DMS153 treated with DMSO at 0.1 percent for 48 hours (cell line): ENCODE measurements around the gene HOXD10.

Experiments
- DNase-seq: peaks from one replicate; lab custom pipeline; 2025; ENCODE audit not compliant: unreplicated experiment; lab: John Stamatoyannopoulos, UW

The HOXD10 gene

DNA sequence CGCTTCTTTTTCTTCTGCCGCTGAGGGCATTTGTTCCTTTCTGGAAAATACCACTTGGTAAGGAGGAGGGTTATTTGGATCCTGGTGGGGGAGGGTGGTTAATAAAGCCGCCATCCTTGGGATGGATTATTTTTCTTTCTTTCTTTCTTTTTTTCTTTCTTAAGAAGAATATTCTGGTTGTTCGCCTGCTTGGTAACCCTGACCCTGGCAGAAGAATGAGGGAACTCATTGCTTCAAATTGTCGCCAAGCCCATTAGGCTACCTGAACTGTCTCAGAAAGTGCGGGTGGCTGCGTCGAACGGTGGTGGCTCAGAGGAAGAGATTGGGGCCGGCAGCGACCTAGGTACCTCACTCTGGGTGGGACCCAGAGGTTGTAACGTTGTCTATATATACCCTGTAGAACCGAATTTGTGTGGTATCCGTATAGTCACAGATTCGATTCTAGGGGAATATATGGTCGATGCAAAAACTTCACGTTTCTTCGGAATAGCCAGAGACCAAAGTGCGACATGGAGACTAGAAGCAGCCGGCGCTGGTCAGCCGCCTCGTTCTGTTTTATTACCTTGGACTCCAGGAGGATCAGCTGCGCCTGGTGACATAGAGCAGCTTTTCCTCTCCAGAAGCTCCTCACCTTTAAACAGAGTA, 33.5 kb downstream of the HOXD10 start:
- DNase-seq, result no peak

DNA sequence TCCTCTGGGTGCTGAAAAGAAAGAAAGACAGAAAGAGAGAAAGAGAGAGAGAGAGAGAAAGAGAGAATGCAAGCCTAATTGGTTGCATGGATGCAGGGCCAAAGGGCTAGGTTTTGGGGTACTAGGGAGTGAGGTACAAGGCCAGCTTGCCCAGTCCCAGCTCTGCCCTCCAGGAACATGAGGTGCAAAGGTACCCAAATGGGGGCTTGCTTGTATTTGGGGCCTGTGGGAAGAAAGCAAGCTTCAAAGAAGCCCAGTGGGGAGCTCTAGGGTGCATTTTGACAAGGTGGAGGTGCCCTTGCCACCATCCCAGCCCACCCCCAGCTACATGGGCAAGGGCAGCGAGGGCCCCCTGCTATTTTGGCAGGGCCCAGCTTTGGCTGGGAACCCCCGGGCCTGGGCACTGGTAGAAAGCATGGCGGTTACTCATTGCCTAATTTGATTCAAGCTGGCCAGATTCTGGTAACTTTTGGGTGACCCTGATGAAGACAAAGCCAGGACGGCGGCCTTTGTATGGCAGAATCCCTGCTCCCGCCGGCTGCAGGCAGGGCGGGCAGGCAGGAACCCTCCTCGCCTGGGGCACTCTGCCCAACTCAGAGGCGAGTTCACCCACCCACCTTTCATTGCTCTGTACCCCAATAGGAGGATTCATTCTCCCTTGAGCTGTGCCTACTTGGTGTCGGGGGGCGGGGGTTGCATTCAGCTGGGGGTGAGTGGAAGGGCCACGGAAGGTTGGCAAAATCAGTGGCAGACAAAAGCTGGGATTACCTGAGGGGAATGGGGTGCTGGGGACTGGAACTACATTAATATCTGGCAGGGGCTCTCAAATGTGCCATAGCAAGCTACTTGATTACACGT, 34.2 kb downstream of the HOXD10 start:
- DNase-seq, result no peak

DNA sequence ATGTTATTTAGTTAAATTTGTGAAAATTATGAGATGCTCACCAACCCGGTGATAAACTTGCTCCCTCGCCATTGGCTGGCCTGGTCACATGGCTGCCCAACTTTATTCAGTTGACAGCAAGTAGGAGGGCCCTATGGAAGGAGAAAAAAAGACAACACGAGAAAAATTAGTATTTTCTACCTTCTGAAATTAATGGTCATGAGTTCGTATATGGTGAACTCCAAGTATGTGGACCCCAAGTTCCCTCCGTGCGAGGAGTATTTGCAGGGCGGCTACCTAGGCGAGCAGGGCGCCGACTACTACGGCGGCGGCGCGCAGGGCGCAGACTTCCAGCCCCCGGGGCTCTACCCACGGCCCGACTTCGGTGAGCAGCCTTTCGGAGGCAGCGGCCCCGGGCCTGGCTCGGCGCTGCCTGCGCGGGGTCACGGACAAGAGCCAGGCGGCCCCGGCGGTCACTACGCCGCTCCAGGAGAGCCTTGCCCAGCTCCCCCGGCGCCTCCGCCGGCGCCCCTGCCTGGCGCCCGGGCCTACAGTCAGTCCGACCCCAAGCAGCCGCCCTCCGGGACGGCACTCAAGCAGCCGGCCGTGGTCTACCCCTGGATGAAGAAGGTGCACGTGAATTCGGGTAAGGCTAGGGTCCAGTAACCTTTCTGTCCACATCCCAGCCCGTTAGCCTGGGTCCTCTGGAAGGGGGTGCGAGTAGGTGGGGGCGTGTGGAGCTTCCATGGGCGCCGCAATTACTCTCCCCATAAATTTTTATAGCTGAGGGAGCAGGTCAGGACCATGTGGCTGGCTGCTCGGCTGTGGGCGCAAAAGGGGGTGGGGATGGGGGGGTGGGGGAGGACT, 35.1 kb downstream of the HOXD10 start, which contains the start of gene HOXD4:
Gene HOXD4 (plus strand): TSS at position 109 of the 846 bp plus-strand sequence. CDS start 84 bp downstream, at position 193.
- DNase-seq, result no peak

DNA sequence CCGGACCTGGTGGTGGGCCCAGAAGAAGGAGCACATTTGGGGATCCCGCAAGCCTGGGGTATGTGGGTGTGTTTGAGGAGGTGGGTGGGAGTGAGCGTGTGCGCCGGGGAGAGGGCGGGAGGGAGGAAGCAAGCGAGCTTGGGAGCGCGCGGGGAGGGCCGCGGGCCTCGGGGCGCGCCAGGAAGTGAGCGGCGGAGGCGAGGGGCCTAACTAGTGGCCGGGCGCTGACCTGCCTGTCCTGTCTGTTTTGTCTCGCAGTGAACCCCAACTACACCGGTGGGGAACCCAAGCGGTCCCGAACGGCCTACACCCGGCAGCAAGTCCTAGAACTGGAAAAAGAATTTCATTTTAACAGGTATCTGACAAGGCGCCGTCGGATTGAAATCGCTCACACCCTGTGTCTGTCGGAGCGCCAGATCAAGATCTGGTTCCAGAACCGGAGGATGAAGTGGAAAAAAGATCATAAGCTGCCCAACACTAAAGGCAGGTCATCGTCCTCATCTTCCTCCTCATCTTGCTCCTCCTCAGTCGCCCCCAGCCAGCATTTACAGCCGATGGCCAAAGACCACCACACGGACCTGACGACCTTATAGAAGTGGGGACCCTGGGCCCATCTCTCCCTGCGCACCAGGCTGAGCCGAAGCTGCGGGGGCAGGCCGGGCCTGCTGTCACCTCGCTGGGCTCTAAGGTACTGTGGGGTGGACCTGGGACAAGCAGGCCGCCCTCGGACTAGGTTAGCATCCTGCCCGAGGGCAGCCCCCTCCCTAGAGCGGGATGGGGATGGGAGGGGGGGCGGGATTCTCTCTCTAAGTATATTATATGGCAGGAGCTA, 36.0 kb downstream of the HOXD10 start:
- no peak for DNase-seq

DNA sequence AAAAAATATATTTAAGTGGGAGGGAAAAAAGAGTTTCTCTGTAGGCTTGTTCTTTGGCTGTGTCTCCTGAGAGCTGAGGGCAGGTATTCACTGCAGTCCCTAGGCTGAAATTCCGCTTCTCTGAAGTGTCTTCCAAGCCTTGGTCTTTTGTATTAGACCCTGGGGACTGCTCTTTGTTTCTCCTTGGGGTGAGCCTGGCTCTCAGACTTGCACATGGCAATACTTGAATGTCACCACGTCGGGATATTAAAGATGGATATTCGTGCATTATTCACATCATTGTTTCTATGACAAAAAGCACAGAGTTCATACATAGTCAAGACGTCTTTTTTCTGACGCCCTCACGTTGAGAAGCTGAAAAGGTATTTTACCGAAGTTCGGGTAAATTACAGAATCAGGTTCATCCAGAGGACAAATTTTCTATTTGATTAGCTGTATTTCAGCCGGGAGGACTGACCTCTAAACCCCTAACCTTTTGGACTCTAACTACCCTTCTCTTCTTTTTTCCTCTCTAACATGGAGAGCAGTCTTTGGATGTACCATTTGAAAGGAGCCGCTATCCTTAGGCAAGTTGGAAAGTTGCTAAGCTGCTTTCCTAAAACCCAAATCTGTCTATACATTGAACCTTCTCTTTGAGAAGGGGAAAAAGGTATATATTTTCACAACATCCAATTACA, 38.1 kb downstream of the HOXD10 start:
- no peak for DNase-seq

DNA sequence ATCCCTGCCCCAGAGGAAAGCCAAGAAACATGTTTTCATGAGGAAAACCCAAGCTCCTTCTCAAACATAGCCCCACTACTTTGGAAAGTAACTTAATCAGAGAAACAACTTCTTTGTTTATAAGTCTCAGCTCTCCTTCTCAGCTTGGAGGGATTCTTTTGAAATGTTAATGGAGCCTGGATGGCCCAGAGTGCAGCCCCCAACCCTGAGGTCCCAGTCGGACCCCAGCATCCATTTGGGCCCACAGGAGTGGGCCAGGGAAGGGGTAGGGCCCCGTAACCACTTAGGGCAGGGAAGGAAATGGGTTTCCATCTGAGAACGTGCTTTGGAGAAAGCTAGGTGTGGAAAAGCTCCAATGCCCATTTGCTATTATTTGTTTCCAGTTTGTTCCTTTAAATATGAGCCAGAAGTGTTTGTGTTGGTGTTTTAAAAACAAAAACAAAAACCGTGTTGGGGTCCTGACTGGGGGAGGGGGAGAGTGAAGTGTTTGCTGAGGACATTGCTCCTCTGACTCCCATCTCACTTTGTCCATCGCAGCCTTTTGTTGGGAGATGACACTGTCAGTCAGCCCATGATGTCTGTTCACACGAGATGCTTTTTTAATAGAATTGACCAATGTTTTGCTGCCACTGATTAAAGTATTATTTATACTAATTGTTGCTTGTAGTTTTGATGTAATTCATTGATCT, 38.9 kb downstream of the HOXD10 start:
- DNase-seq, result no peak

DNA sequence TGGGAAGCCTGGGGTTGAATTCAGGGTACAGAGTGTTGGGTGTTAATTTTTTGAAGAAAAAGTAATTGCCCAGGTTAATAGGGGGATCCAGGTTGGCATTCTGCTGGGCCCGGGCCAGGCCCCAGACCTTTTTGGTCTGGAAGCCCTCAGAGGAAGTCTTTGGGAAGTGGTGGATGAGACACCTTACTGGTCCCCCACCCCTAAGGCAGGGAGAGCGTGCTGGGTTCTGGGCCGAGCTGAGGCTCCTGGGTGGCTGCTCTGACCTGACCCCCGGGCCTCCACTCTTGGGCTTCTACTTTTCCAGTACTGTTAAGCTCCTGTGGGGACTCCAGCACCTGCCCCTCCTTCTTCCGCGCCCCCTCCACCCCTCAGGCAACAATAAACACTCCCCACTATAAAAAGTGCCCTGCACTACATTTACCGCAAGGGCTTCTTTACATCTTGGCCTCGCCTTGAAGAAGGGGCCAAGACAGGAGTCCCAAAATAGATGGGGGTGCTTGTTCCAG, 39.8 kb downstream of the HOXD10 start:
- DNase-seq, result no peak

DNA sequence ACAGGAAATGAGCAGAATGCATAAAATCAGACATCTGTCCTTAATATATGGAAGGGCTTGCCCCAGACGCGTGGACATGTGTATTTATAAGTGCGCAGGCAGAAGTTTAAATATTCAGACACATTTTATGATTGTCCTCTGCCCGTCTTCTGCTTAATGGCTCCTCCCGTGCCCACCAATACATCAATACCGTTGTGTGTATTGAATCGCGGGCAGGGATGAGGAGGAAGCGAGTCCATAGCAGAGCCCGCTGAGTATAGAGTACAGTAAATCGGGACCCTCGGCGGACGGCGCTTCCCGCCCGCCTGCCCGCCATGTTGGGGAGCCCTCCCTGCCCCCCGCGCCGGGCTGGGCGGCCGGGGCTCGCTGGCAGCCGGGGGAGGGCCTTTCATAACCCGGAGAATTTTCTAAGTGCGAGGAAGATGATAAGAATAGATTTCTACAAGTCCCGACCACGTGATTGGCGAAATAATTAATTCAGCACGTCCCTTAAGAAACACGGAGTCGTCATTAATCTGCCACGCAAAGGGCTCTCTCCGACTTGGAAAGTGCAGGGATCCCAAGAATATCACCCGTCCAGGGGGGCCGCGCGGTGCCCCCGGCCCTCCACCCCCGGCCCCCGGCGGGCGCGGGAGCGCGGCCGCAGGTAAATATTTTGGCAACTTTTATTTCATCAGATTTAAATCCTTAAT, 40.4 kb downstream of the HOXD10 start, which contains the start of gene HOXD3:
Gene HOXD3 (plus strand): TSS at position 501 of the 692 bp plus-strand sequence. CDS start 11,808 bp downstream, outside the sequence.
- DNase-seq, result no peak

DNA sequence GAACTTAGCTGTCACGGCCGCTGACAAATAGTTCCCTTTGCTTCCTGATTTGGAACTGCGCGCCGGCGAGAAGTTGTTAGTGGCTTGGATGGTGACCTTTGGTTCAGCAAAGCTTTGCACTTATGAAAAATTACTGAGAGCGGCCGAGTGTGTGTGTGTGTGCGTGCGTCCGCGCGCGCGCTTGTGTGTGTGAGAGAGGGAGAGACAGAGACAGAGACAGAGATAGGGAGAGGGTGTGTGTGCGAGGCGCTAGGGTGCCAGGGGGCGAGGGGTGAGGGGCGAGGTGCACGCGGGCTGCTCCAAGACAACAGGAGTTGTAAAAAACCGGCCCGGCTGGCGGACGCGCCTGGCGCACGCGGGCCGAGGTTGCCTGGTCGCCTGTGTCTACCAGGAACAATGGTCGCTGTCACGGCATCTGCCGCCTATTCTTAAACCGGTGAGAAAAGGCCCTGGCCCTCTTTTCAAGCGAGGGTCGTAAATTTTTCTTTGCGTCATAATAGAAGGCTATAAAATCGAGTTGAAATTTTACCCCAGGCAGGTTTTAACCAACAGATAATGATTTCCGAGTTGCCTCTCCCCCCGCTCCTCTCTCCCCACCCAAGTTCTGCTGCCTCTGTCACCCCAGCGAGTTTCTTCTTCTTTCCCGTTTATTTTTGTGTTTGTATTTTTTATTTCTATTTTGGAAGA, 41.1 kb downstream of the HOXD10 start:
- DNase-seq, result no peak

DNA sequence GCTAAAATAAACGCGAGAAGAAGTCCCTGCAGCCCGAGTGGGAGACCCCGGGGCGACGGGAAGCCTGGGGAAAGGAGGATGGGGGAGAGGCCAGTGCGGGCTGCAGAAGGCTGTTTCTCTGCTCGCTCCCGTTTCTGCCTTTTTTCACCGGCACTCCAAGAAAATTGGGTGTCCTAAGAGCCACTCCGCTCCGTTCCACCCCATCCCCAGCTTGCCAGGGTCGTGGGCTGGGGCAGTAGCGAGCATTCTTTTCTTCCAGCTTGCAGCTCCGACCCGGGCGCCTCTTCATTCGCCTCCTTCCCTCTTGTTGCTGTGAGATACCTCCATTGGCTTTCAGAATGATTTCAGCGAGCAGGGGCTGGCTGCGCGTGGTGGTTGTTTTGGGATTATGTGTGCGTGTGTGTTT, 41.6 kb downstream of the HOXD10 start:
- DNase-seq, result no peak

DNA sequence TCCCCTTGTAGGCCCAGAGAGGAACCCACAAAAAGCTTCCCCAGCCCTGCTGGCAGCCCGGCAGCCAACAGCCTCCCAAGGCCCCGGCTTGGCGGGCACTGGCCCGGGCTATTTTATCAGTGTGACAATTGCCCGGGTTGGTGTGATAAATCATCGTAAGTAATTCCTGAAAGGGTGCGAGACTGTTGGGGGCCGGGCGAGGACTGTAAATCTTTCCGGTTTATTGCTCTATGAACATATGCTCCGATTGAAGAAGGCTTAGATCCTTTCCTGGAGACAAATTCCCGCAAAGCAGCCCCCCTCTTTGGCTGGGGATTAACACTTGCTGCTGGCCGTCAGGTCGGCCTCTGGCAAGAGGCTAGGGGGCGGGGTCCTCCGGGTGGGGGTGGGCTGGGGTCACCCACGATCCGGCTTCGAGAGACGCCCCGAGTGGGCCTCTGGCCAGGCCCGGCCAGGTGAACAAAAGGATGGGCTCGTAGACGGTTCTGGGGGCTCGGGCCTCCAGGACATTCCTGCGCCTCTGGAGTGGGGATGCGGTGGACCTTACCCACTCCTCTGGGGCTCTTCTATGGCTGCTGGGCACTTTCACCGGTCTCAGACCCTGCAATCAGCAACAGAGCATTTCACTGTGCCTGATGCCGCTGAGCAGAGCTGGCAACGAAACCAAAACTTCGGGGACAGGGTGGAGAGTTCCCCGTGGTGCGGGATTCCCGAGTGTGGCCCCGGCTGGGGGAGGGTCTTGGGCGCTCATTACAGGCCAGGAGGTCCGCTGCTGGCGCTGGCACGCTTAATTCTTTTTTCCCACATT, 42.5 kb downstream of the HOXD10 start:
- no peak for DNase-seq

DNA sequence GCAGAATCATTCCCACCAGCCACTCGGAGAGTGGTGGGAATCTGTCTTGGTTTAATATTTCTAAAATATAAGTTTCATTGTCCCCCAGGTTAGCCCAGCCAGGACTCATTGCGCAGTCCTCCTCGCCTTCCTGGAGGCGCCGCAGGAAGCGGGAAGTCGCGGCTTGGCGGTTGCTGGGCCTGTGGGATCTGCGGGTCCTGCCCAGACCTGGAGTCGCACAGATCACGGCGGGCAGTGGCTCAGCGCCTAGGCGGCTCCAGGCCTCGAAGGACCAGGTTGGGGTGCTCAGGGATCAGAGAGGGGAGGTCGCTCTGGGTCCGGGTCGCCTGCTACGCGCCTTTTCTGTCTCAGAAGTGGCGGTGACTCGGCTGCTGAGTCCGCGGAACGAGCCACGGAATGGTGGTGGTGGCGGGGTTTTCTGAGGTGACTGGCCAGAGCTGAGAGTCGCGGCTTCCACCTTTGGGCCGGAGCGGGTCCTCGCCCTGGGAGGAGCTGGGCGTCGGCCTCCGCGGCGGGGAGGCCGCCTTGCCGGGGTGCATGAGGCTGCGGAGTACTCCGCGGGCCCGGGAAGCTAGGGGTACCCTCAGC, 43.2 kb downstream of the HOXD10 start:
- DNase-seq, result no peak

DNA sequence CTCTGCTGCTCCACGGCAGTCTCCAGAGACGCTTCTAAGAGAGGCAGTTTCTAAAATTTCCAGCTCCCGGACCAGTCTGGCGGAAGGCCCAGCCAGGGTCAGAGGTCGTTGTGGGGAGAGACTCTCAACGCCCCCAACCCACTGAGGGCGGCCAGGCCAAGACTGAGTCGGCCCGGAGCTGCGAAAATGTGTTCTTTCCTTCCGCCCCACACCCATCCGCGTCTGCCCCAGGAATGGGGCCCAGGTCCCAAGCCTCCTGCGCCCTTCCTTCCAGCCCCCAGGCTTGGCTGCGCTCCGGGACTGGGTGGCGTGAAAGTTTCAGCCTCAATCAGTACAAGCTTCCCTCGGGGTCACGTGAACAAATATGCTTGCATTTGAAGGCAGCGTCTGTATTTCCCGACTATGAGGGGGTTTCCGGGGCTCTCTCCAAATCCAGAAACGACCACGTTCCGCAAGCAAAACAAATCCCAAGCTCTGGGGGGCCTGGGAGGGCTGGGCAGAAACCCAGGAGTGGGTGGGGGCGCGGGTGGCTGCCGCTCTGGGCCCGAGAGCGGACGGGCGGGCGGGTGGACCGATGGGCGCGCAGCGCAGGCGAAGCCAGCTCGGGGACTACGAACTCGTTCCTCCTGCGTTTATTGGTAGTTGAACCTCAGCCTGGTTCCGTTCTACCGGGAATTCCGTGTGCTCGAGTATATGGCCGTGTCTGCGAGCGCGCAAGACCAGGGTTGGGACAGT, 43.8 kb downstream of the HOXD10 start:
- no peak for DNase-seq

DNA sequence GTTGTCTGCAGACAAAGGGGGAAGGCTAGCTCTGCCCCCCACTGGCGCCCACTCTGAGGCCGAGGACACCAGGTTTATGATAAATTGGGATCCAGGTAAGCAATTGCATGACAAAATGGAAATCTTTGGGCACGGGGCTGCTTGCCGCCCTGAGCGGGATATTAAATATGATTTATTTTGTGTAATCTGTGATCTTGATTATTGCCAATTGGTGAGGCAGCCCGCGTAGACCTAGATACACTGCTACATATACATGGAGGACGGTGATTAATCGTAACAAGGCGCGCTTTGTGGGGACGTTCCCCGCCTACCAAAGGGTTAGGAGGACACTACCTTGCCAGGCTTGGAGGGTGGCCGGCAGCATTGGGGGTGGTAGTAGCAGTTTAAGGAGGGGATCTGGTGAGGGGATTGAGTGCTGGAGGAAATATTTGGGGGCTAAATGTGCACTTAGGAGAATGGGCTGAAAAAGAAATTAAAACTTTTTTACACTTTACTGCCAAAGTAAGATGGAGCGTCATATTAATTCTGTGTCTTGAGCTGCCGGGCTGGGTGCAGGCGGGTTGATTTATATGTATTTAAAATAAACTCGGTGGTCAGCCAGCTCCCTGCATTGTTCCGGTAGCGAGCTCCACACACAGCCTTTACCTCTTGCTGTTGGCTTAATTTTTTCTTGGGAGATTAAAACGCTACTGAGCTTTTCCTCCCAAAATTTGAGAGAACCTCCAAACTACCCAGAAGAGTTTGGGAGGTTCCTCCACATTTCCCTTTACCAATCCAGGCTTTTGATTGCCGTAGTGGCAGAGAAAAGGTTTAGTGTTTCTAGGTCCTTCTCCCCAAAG, 44.6 kb downstream of the HOXD10 start:
- DNase-seq, result no peak
